HG02571 (cell line): ENCODE results near the gene ANKK1.

Source experiments
- ATAC-seq: cut with Tn5 transposase; IDR thresholded peaks from one replicate; pipeline ENCODE4 v1.9.1; 2021; ENCODE audit warnings: mild to moderate bottlenecking, moderate library complexity; ENCODE audit not compliant: unreplicated experiment

Gene ANKK1

DNA sequence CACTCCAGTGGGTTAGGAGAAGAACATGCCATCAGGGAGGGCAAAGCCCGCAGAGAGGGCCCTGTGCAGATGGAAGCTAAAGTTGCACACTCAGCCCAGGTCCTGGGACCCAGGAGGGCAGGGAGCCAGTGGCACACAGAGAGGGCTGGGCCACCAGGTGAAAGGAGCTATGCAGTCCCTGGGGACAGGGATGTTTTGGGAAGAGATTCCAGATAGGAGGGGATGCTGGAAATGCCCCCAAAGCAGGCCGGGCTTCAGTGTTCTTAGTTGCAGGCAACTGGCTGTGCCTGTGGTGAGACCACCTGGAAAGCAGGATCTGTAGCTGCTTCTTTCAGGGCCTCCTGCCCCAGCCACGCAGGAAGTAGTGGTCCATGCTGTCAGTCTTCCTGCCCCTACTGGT lies 19.6 kb downstream of the ANKK1 start:
- no peak for ATAC-seq

GRCh38 chr11:113408206-113408605 lies 20.6 kb downstream of the ANKK1 start:
- ATAC-seq, result no peak

GRCh38 chr11:113408887-113409286 lies 21.3 kb downstream of the ANKK1 start:
- no peak for ATAC-seq

- no peak for ATAC-seq
Observed at GRCh38 chr11:113409526-113409925, 21.9 kb downstream of the ANKK1 start.

GRCh38 chr11:113410414-113411135 lies 23.0 kb downstream of the ANKK1 start:
- ATAC-seq, result no peak

DNA sequence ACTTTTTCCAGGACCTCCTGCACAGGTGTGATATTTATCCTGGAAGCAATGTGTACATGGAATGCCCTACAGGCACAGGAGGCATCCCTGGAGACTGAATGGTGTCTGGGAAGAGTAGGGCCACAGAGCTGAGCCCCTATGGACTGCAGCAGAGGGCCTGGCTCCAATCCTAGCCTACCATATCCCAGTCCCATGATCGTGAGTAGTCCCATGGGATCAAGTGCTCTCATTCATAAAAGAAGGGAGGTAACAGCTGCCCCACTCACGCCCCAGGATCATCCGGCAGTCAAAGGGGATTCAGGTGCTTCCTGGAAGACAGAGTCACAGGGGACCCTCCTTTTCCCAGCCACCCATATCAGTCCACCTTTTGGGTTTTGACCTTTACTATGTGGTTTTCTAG lies 24.0 kb downstream of the ANKK1 start:
- ATAC-seq, result no peak

- no peak for ATAC-seq
Observed at GRCh38 chr11:113412675-113413074, 25.1 kb downstream of the ANKK1 start.

DNA sequence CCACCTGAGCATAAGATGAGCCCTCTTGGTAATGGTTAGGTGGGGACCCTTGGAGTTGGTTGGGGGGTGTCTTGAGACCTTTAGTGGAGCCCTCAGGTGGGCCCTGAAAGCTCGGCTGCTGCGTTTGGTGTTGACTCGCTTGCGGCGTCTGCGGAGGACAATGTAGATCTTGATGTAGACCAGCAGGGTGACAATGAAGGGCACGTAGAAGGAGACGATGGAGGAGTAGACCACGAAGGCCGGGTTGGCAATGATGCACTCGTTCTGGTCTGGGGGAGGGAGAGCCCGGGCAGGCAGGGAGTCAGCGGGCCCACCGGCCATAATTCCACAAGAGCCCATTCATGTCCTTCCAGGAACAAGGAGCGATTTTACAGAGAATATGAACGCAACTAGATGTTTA lies 27.8 kb downstream of the ANKK1 start:
- ATAC-seq, result no peak

- no peak for ATAC-seq
Observed at GRCh38 chr11:113417428-113417827, 29.8 kb downstream of the ANKK1 start.

DNA sequence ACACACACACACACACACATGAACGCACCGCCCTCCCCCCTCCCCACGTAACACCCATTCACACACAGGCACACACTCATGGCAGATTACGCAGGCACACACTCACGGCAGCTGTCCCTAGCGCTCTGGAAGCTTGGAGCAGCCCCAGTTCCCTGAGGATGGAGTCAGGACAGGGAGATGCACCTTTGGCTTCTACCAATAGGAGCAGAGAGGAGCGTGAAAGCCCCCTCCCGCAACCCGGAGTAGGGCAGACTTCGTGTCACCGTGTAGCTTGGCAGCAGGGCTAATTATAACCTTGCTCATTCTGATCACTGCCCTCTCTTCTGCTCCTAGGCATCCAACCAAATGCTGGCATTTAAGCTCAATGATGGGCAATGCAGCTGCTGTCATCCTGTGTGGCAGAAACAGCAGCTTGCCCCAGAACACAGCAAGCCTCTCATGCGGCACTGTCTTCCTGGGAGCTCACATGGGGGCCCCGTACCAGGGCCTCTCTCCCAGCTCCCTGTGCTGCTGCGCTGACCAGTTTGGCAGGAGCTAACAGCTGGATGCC lies 31.9 kb downstream of the ANKK1 start:
- no peak for ATAC-seq

DNA sequence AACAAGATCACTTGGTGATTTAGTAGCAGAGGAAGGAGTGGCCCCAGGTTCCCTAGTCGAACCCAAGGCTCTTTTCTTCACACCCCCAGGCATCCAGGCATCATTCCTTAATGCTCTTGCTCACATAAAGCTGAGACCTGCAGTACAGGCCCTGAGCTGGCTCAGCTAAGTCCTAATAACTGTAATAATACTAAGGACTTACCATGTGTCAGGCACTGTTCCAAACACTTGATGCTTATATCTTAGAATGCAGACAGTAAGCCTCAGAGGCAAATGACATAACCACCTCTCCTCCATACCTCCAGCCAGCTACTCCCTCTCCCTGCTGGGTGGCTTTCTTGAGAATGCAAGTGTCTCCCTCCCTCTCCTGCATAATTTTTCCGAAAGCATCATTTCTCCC lies 33.2 kb downstream of the ANKK1 start:
- ATAC-seq, result no peak

DNA sequence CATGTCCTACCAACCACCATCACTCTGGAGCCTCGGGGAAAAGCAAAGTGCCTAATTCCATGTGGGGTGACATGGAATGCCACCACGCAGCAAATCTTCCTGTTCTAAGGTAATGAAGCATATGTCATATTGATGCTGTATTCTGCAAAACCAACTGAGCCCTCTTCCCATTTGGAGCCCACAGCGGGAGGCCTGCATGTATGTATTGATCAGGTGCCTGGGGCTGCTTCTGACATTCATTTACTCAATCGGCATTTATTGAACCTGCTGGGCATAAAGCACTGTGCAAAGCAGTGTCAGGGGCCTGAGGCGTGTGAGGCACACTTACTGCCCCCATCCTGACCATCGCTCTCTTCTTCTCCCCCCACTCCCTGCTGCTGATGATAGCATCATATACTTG lies 39.1 kb downstream of the ANKK1 start:
- ATAC-seq, result no peak

DNA sequence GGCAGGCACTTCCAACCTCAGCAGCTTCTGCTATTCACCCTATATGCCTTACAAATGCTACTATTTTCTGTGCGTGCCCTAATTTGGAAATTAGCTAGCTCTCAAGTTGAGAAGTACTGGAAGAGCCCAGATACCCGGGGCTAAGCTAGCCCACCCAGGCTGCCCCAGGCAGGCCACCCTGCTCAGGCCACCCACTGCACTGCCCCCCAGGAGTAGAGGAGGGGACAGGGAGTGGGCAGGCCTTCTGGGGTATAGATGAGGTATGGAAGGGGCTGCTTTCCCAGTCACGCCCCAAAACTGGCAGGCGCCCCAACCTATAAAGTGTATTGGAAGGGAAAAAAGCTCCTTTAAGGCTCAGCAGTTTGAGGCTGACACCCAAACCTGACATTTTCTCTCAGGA lies 44.2 kb downstream of the ANKK1 start:
- ATAC-seq, result no peak

DNA sequence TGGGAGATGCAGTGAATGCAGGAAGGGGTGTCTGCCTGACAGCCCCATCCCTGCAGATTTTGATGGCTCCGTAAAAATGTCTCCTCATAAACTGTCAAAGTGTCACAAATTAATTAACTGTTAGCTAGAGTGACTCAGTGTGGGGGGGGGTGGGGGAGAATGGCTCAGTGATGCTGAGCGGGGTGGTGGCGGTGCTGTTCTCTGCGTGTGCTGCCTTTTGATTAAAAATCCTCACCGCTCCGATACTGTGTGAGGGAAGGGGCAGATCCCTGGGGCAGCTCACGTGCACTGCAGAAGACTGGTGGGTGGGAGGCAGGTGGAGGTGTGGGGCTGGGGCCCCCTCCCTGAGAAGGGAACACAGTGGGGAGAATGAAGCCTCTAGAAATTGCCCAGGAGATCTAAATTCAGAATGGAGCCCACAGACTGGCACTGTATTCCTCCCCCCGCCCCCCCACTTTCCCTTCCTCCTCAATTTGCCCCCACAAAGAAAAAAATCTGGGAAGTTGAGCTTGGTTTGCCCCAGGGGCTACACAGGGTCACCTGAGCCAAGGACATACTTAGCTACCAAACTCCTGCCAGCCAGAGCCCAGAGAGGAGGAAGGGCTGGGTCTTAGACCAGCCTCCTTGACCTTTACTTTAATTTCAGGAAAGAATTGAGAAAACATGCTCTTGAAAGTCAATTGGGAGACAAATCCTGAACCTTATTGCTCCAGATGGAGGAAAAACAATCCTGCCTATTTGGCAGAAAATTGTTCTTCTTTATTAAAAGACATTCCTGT lies 47.8 kb downstream of the ANKK1 start:
- ATAC-seq, result no peak

- ATAC-seq, result no peak
Observed at GRCh38 chr11:113436672-113437252, 49.2 kb downstream of the ANKK1 start.

DNA sequence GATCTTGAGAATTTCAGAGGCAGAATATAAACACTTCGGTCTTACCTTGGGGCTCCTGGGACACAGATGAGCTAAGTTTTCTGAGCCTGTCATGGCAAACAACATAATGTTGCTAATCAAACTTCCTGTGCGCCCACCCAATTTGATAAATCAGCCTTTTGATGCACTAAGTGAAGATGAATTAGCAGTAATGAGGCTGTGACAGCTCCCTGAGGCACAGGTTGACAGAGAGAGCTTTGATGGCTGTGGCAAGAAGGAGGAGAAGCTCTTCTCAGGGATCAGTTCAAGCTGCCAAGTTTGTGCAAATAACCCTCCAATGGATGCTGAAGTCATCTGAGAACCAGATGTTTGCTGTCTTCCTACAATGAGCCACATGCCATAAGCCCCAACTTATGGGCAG lies 53.2 kb downstream of the ANKK1 start:
- ATAC-seq, result no peak

GRCh38 chr11:113444502-113445123 lies 57.0 kb downstream of the ANKK1 start:
- no peak for ATAC-seq

DNA sequence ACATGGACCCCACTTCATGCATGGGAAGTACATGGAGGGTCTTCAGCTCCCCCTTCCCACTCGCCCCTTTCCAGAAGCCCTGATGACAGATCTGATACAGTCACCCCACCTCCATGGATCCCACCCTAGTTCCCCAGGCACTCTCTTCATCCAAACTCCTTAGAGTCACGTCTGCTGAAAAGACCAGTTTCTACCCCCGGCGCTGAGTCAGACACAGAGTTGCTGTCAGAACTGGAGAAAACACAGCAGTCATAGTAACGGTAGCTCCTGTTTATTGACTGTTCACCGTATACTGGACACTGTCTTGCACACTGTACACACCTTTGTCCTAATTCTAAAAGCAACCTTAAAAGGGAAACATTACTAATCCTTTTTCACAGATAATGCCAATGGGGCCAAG lies 58.5 kb downstream of the ANKK1 start:
- no peak for ATAC-seq

- ATAC-seq, result no peak
Observed at GRCh38 chr11:113446938-113447337, 59.4 kb downstream of the ANKK1 start.

- ATAC-seq, result no peak
Observed at GRCh38 chr11:113447621-113448315, 60.2 kb downstream of the ANKK1 start.

DNA sequence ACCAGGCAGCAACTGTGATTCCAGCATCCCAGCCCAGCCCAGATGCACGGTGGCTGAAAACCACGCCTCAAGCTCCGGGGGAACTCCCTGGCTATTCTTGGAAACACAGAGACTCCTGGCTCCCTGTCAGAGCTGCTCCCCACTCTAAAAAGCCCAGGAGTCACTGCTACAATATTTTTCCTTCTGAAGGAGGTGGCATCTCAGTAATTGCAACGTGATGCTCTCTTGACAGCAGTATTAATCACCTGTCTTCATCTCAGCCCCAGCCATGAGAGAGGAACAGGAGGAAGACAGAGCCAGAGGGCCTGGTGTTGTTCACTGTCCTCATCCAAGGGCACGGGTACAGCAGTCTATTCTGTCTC lies 60.7 kb downstream of the ANKK1 start:
- ATAC-seq, result no peak
